ENCODE results near the gene PTH2.

Gene PTH2

GRCh38 chr19:49409441-49410029 lies 13.7 kb downstream of the PTH2 start:
- no peak for FAIRE-seq
- no peak for DNase-seq (ENCODE audit: insufficient read length, low spot score)

DNA sequence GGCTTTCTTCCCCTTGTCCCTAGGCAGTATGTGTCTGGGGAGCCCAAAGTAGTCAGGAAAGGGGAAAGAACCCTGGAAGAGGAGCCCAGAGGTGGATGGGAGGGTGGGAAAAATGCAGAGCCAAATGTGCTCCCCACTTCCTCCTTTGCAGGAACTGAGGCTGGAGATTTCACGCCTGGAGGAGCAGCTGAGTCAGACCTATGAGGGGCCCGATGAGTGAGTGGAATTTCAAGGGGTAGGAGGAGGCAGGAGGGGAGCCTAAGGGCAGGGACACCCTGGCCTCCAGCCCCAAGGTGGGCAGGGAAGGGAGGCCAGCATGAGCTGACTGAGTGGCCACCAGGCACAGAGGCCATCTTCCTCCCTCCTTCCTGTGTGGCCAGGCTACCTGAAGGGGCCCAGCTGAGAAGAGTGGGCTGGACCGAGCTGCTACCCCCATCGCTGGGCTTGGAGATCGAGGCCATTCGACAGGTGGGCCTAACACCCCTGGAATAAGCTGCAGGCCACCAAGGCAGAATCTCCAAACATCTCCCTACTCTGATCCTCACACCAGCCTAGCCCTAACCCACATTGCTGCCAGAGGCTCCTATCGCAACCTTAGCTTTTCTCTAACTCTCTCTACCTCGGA lies 14.3 kb downstream of the PTH2 start:
- no peak for FAIRE-seq
- DNase-seq (ENCODE audit: insufficient read length, low spot score) = no peak
- TF ChIP-seq, protein P1, sequence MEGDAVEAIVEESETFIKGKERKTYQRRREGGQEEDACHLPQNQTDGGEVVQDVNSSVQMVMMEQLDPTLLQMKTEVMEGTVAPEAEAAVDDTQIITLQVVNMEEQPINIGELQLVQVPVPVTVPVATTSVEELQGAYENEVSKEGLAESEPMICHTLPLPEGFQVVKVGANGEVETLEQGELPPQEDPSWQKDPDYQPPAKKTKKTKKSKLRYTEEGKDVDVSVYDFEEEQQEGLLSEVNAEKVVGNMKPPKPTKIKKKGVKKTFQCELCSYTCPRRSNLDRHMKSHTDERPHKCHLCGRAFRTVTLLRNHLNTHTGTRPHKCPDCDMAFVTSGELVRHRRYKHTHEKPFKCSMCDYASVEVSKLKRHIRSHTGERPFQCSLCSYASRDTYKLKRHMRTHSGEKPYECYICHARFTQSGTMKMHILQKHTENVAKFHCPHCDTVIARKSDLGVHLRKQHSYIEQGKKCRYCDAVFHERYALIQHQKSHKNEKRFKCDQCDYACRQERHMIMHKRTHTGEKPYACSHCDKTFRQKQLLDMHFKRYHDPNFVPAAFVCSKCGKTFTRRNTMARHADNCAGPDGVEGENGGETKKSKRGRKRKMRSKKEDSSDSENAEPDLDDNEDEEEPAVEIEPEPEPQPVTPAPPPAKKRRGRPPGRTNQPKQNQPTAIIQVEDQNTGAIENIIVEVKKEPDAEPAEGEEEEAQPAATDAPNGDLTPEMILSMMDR (IDR thresholded peaks at IDR 0.05; ENCODE audit: insufficient read depth, missing control alignments) = no peak

More at GRCh38 chr19:49409441-49410029, 13.7 kb downstream of the PTH2 start:
- TF ChIP-seq, protein P1 (IDR thresholded peaks at IDR 0.05; ENCODE audit: insufficient read depth, missing control alignments) = no peak

DNA sequence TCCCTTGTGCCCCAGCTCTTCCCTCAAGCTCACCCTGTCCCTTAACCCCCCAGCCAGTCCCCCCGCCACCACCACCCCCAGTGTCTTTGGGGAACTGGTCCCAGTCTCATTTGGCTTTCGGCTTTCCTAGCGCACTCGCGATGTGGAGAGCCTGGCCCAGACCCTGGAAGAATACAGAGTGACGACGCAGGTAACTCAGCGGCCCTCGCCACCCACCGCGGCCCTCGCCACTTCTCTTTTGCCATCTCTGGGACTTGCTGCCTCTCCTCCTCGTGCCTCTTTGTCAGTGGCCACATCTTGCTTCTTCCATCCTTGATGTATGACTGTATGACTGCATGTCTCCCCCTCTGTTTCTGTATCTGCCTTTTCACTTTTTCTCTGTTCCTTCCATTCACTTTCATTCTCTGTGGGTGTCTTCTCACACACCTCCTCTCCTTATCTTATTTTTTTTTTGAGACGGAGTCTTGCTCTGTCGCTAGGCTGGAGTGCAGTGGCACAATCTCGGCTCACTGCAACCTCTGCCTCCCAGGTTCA lies 15.7 kb downstream of the PTH2 start:
- DNase-seq (ENCODE audit: insufficient read length, low spot score) (no peak), FAIRE-seq (no peak)
- TF ChIP-seq, protein P1 (IDR thresholded peaks at IDR 0.05; ENCODE audit: insufficient read depth, missing control alignments) = no peak

DNA sequence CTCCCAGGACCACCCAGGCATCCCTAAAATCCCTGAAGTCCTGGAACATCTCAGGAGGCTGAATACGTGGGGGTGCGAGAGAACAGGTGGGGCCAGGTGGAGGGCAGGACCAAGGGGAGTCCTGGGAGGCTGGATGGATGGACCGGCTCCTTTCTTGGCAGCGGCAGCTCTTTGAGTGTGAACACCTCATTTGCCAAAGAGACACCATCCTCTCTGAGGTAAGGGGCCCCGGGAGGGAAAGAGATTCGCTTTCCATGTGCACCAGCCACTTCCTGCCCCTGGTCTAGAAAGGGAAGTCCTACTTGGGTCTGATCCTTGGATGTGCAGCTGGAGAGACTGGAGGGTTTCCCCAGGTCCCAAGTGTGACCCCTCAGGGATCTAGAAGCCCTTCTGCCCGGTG lies 16.2 kb downstream of the PTH2 start:
- FAIRE-seq = no peak
- DNase-seq (ENCODE audit: insufficient read length, low spot score) = no peak
- TF ChIP-seq, protein P1 (IDR thresholded peaks at IDR 0.05; ENCODE audit: insufficient read depth, missing control alignments) = no peak

DNA sequence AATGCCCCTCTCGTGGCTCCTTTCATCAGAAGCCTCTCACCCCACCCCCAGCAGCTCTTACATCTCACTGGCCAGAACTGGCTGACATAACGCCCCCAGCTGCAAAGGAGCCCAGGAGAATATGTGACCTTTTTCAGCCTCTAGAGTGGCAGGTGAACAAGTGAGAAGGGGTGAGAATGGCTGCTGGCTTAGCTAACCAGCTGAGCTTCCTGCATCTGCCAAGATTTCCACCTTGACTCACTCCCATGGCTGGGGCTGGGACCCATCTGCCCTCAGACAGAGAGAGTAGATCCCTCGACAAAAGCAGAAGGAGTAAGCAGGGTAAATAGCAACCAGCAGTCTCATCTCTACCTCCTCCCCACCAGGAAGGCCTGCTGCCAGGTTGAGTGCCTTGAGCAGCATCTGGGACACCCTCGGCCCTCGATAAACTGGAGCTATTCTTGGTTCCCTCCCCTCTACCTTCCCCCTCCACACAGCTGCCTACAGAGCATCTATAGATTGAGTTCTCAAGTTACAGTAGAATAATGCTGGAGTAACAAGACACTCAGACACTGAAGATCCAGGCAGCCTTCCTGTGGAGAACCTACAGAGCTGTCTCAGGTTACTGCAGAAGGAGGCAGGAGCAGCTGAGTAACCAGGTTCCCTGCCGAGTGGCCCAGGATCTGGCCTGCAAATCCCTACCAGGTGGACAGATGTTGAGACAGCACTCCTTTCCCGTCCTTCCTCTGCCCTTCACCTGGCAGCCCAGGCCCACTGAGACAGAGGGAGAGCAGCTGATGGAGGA lies 19.6 kb downstream of the PTH2 start:
- FAIRE-seq (no peak), DNase-seq (ENCODE audit: insufficient read length, low spot score) (no peak)
- TF ChIP-seq, protein P1 (IDR thresholded peaks at IDR 0.05; ENCODE audit: insufficient read depth, missing control alignments) = no peak

- TF ChIP-seq, protein P1 (IDR thresholded peaks at IDR 0.05; ENCODE audit: insufficient read depth, missing control alignments) = no peak
- FAIRE-seq = no peak
- no peak for DNase-seq (ENCODE audit: insufficient read length, low spot score)
Measured at GRCh38 chr19:49400029-49400428, 23.2 kb downstream of the PTH2 start.

Measured in D721Med (cell line).